ENCODE data around the gene TMC1.

DNA sequence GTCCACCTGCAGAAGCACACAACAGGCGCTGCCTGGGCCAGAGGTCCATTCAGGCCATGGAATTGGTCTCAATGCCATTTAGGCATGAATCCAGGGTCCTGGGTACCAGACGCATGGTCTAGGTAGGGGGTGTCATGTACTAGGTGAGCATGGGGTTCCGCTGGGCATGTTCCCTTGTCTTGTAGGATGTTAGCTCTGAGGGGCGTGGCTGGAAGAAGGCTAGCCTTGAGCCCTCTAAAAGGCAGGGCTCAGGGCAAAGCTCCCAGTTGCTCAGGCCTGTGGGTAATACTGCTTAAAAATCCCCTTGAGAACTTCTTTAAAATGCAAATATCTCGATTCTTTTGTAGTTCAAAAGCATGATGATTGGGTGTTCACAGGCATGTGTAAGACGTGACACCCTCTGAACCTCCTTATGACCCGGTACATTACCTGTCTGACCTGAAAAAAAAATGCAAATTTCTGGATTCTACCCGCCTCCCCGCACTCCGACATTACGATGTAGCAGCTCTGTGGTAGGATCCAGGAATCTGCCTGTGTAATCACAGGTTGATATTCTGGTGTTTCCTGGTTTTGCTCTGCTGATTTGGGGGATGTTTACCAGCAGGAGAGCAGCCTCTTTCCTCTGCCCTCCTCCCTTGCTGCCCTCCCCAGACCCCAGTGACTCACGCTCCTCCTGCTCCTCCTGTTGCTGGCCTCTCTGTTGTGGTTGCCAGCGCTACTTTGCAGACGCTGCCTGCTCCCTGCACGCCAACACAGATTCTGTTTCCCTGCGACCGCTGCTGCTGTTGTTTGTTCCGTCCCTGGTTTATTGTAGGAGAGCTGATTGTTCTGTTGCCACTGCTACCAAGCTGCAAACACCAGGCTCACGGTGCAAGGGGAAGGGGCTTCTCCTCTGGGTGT, 5.7 kb downstream of the TMC1 start:
- TF ChIP-seq POLR2A (IDR thresholded peaks at IDR 0.05; ENCODE audit: low read depth, low read length) (peak; percentile 56; the same call in 1 of the 2 replicates), POLR2AphosphoS5 (IDR thresholded peaks at IDR 0.05; ENCODE audit: low read depth, low read length) (no peak), TAF1 (IDR thresholded peaks at IDR 0.05; ENCODE audit: borderline replicate concordance, low read depth, low read length) (peak; percentile 46; the same call in 1 of the 2 replicates)

All from GM12892 (cell line).